Activated naive CD8-positive, alpha-beta T cell treated with anti-CD3 and anti-CD28 coated beads, Interleukin-2, amount 10 ng/mL, durations not matched to agents 7 days and 5 days (primary cell): ENCODE data around the gene FGF12. TPM values are rescaled to one million over a fixed set of nuclear protein-coding genes. Genes with fewer than 3 reads are reported as not detected.
"Not testable (repeated sequence)": the region's sequence is repeated elsewhere in the genome, so short reads cannot be mapped to it uniquely, and the experiment has no call there.

Source experiments
- ATAC-seq: fragments of 150-1000 bp; cut with Tn5 transposase; one replicate; pipeline ENCODE4 v1.10.0; 2021; ENCODE audit warnings: low read depth, moderate library complexity
- POLR2A ChIA-PET: fragments of 350-600 bp; sonication (Branson Sonifier 250); formaldehyde crosslinking; loops from one replicate; lab custom pipeline; 2021; ENCODE audit warnings: antibody characterized with exemption; lab: Charles Lee
- DNase-seq: peaks from one replicate; pipeline ENCODE4 v3.0.0; 2021
- H3K27ac Mint-ChIP-seq: one replicate; pipeline ENCODE4 v1.8.0; 2022; ENCODE audit warnings: mild to moderate bottlenecking, mixed read lengths
- H3K27me3 Mint-ChIP-seq: one replicate; pipeline ENCODE4 v1.8.0; 2022; ENCODE audit warnings: mild to moderate bottlenecking, moderate library complexity, mixed read lengths
- H3K36me3 Mint-ChIP-seq: one replicate; pipeline ENCODE4 v1.8.0; 2021; ENCODE audit warnings: mild to moderate bottlenecking, mixed read lengths
- H3K4me1 Mint-ChIP-seq: one replicate; pipeline ENCODE4 v1.8.0; 2021; ENCODE audit warnings: mixed read lengths
- H3K4me3 Mint-ChIP-seq: one replicate; pipeline ENCODE4 v1.8.0; 2022; ENCODE audit warnings: mild to moderate bottlenecking, moderate library complexity, mixed read lengths
- H3K9me3 Mint-ChIP-seq: one replicate; pipeline ENCODE4 v1.8.0; 2021; ENCODE audit warnings: mixed read lengths
- total RNA-seq, 2 experiments: library from RNA; stranded (reverse); gene quantifications; one replicate each; pipeline ENCODE4 v1.2.3, GENCODE V29; 2021

Gene FGF12
- total RNA-seq, result not detected

DNA sequence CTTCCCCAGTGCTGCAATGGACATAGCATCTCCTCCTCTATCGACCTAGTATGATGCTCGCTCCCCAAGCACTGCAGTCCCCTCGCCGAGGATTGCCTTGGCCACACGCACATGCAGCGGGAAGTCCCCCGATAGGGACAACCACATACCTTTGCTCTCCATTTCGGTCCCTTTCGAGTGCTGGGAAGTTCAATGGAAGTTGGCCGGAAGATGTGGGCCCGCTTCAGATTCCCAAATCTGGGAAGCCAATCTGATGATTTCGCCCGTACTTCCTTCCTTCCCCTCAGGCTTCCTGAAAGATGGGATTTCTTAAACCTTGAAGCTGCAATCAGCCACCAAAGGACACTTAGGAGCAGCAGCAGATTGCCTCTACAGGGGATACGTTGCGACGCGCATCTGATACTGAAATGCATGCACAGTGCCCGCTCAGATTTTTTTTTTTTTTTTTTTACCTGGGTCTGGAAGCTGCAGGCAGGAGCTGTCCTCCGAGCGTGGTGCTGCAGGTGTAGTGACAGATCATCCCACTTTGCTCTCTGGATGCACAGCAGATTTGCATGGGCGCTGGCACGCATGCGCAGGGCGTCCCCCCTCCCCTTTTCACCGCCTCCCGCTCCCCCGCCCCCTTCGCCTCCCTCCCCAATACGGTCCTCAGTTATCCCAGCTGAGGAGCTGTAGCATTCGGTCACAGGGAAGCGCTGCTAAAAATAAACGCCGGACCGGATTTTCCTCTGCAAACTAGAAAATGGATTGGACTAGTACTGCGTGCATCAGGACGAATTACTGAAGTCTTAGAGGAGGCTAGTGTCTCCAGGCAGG is at the start of gene FGF12:
Gene FGF12, minus strand, starts transcription at position 510 of the 816 bp plus-strand sequence.
- DNase-seq (no peak), ATAC-seq (no peak)
- Mint-ChIP-seq H3K4me1 (peaks cover 2% of the 10 kb centered on the region), H3K9me3 (no peaks in the 10 kb centered on the region), H3K27me3 (peaks cover 18% of the 10 kb centered on the region), H3K4me3 (no peak within 1 kb of the TSS), H3K27ac (no peak within 1 kb of the TSS), H3K36me3 (no peaks in the 10 kb centered on the region)
- POLR2A ChIA-PET, result no interaction called here

DNA sequence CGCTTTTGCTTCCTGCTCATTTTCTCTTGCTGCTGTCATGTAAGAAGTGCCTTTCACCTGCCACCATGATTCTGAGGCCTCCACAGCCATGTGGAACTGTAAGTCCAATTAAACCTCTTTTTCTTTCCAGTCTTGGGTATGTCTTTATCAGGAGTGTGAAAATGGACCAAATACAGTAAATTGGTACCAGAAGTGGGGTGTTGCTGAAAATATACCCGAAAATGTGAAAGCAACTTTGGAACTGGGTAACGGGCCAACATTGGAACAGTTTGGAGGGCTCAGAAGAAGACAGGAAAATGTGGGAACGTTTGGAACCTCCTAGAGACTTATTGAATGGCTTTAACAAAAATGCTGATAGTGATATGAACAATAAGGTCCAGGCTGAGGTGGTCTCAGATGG is 47.0 kb upstream of the FGF12 start:
- POLR2A ChIA-PET, H3K4me3 Mint-ChIP-seq, H3K27ac Mint-ChIP-seq, H3K9me3 Mint-ChIP-seq, H3K4me1 Mint-ChIP-seq, DNase-seq, H3K27me3 Mint-ChIP-seq, H3K36me3 Mint-ChIP-seq, ATAC-seq: not testable (repeated sequence)

DNA sequence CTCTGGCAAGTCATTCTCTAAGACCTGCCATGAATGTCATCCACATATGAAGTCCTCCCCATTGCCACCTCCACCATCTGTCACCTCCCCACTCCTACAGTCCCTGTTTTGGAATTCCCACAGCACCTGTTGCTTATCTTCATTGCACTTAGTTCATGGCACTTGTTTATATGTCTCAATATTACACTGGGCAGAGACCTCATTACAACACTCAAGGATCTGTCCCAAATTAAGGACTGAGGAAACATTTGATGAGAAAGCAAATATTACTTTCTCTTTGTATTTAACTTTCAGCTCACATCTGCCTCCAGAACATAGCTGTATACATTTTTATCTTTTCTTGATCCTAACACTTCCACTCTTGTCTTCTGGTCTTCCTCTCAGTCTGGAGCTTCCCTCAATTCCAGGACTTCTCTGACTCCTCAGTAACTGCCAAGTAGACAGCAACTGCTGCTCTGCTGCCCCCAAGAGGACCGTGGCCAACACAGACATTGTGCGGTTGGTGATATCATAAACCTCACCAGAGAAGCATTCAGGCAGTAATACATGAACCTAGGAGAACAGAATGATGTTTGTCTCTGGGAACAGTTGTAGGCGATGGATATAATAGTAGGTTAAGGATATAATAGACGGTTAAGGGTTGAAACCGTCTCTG is 45.0 kb upstream of the FGF12 start:
- ATAC-seq (no peak), DNase-seq (no peak)
- POLR2A ChIA-PET, result no interaction called here
- Mint-ChIP-seq H3K27me3 (peaks cover 2% of the 10 kb centered on the region), H3K4me1 (no peaks in the 10 kb centered on the region), H3K27ac (no peak overlapping the region), H3K9me3 (peaks cover 5% of the 10 kb centered on the region), H3K36me3 (no peaks in the 10 kb centered on the region), H3K4me3 (no peak overlapping the region)

GRCh38 chr3:192758654-192759053 is 31.3 kb upstream of the FGF12 start:
- DNase-seq (no peak), ATAC-seq (no peak)
- Mint-ChIP-seq H3K27me3 (peaks cover 2% of the 10 kb centered on the region), H3K9me3 (peaks cover 3% of the 10 kb centered on the region), H3K4me1 (no peaks in the 10 kb centered on the region), H3K4me3 (no peak overlapping the region), H3K36me3 (no peaks in the 10 kb centered on the region), H3K27ac (no peak overlapping the region)
- POLR2A ChIA-PET, result no interaction called here

- no peaks in the 10 kb centered on the region for H3K36me3 Mint-ChIP-seq
Measured at GRCh38 chr3:192751148-192751547, 23.8 kb upstream of the FGF12 start.

DNA sequence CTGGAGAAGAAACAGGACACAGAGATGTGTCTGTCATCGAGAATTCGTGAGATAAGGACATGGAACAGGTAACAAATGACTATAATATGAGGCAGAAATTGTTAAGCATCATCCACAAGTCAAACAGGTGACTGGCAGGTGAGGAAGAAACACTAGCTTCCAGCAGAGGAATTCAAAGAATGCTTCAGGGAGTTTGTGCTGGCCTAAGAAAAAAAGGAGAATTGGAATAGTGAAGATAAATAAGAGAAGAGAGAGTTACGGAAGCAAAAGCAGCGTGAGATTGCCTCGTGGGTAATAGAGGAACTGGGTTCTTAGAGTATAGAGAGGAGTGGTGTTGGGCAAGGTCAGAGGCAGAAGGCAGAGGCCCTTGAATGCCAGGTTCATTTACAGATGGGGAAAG is 22.9 kb upstream of the FGF12 start:
- POLR2A ChIA-PET, result no interaction called here
- no peak overlapping the region for H3K27ac Mint-ChIP-seq
- no peaks in the 10 kb centered on the region for H3K9me3 Mint-ChIP-seq
- no peak overlapping the region for H3K4me3 Mint-ChIP-seq
- no peaks in the 10 kb centered on the region for H3K4me1 Mint-ChIP-seq
- ATAC-seq (no peak), DNase-seq (no peak)
- H3K36me3 Mint-ChIP-seq, result no peaks in the 10 kb centered on the region
- peaks cover 2% of the 10 kb centered on the region for H3K27me3 Mint-ChIP-seq

More at GRCh38 chr3:192751148-192751547, 23.8 kb upstream of the FGF12 start:
- Mint-ChIP-seq H3K9me3 (no peaks in the 10 kb centered on the region), H3K27ac (no peak overlapping the region), H3K27me3 (peaks cover 2% of the 10 kb centered on the region), H3K4me1 (no peaks in the 10 kb centered on the region), H3K4me3 (no peak overlapping the region)
- ATAC-seq (no peak), DNase-seq (no peak)
- POLR2A ChIA-PET, result no interaction called here

DNA sequence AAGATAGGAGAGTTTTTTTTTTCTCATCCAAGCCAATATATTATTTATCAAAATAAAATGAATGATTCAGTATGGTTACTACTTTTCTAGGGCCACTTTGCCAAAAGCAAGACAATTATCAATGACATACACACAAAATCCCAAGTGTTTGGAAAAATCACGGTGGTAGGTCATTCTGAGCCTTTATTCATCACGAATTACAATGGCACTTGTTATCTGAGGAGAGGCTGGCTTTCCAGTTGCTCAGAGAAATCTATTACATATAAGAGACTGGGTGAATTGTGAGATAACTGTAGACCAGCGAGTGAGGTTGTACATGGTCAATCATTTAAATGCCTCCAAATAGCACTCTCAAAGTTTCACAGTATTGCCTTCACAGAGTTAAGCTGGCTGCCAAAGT is 20.4 kb upstream of the FGF12 start:
- POLR2A ChIA-PET, result no interaction called here
- H3K9me3 Mint-ChIP-seq, result peaks cover 1% of the 10 kb centered on the region
- no peaks in the 10 kb centered on the region for H3K36me3 Mint-ChIP-seq
- H3K27ac Mint-ChIP-seq, result no peak overlapping the region
- no peaks in the 10 kb centered on the region for H3K27me3 Mint-ChIP-seq
- H3K4me1 Mint-ChIP-seq, result no peaks in the 10 kb centered on the region
- H3K4me3 Mint-ChIP-seq, result no peak overlapping the region
- DNase-seq (no peak), ATAC-seq (no peak)

DNA sequence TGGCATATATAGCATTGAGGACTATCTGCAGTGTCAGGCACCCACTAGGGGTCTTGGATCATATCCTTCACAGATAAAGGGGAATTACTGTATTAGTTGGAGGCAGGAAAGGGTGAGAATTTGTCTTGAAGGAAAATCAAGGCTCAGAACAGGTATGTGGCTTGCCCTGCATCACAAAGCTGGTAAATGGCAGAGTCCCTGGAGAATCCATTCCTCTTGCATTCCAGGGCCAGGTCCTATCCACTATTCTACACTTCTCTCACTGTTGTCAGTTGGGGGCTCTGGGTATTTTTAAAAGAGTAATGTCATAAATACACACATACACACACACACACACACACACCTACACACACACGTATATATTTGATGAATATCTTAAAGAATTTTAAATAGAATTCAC is 19.8 kb upstream of the FGF12 start:
- Mint-ChIP-seq H3K9me3 (peaks cover 1% of the 10 kb centered on the region), H3K36me3 (no peaks in the 10 kb centered on the region), H3K4me3 (no peak overlapping the region), H3K4me1 (no peaks in the 10 kb centered on the region), H3K27me3 (no peaks in the 10 kb centered on the region), H3K27ac (no peak overlapping the region)
- ATAC-seq (no peak), DNase-seq (no peak)
- POLR2A ChIA-PET, result no interaction called here

GRCh38 chr3:192745150-192745549 is 17.8 kb upstream of the FGF12 start:
- no peak for DNase-seq
- Mint-ChIP-seq H3K9me3 (peaks cover 1% of the 10 kb centered on the region), H3K27ac (no peak overlapping the region), H3K36me3 (no peaks in the 10 kb centered on the region), H3K4me1 (no peaks in the 10 kb centered on the region), H3K27me3 (no peaks in the 10 kb centered on the region), H3K4me3 (no peak overlapping the region)
- ATAC-seq, result no peak
- POLR2A ChIA-PET, result no interaction called here

DNA sequence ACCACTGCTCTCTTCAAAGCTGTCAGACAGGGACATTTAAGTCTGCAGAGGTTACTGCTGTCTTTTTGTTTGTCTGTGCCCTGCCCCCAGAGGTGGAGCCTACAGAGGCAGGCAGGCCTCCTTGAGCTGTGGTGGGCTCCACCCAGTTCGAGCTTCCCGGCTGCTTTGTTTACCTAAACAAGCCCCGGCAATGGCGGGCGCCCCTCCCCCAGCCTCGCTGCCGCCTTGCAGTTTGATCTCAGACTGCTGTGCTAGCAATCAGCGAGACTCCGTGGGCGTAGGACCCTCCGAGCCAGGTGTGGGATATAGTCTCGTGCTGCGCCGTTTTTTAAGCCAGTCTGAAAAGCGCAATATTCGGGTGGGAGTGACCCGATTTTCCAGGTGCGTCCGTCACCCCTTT is 17.3 kb upstream of the FGF12 start:
- H3K27ac Mint-ChIP-seq, H3K36me3 Mint-ChIP-seq, POLR2A ChIA-PET, H3K4me3 Mint-ChIP-seq, ATAC-seq, DNase-seq, H3K9me3 Mint-ChIP-seq, H3K4me1 Mint-ChIP-seq, H3K27me3 Mint-ChIP-seq: not testable (repeated sequence)

- no peak for DNase-seq
- H3K9me3 Mint-ChIP-seq, result no peaks in the 10 kb centered on the region
- H3K36me3 Mint-ChIP-seq, result no peaks in the 10 kb centered on the region
- no peak overlapping the region for H3K27ac Mint-ChIP-seq
- no peaks in the 10 kb centered on the region for H3K27me3 Mint-ChIP-seq
- H3K4me3 Mint-ChIP-seq, result no peak overlapping the region
- H3K4me1 Mint-ChIP-seq, result no peaks in the 10 kb centered on the region
- POLR2A ChIA-PET, result no interaction called here
- no peak for ATAC-seq
Measured at GRCh38 chr3:192737506-192737905, 10.2 kb upstream of the FGF12 start.

DNA sequence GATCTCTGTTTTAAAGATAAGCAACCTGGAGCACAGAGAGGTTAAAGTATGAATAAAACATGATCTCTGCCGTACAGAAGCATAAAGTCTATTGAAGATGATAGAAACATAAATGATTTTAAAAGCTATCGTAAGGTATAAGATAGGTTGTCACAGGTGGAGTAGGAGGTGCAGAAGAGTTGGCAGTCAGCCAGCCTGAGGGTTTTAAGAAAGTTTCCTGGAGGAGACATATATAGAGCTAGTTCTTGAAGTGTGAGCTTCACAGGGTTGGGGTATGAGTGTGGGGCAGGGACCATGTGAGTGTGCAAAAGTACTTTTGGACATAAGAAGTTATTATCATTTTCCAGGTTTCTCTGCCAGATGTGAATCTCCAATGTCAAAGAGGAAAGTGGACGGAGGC is 3.9 kb upstream of the FGF12 start:
- H3K4me1 Mint-ChIP-seq, result peaks cover 2% of the 10 kb centered on the region
- no peaks in the 10 kb centered on the region for H3K9me3 Mint-ChIP-seq
- H3K27ac Mint-ChIP-seq, result no peak overlapping the region
- no peak for ATAC-seq
- POLR2A ChIA-PET, result no interaction called here
- no peaks in the 10 kb centered on the region for H3K36me3 Mint-ChIP-seq
- peaks cover 18% of the 10 kb centered on the region for H3K27me3 Mint-ChIP-seq
- no peak for DNase-seq
- no peak overlapping the region for H3K4me3 Mint-ChIP-seq

DNA sequence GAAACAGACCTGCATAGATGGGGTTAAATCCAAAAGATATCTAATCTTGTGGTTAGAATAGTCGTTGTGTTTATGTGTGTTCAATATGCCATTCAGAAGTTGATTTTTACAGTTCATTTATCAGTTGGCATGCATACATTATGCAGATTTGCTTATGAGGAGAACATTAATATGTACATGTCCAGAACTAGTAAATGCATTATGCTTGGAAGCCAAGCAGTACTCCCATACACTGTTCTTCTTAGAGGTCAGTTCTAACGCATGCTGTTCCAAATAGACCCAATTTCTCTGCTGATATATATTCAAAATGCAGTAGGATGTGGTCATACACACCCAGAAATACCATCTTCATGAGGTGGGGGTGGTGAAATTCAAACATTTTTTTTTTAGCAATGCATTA is 956 bp downstream of the FGF12 start:
- POLR2A ChIA-PET, result no interaction called here
- H3K36me3 Mint-ChIP-seq, result no peaks in the 10 kb centered on the region
- H3K9me3 Mint-ChIP-seq, result no peaks in the 10 kb centered on the region
- peaks cover 16% of the 10 kb centered on the region for H3K27me3 Mint-ChIP-seq
- DNase-seq, result no peak
- H3K27ac Mint-ChIP-seq, result no peak overlapping the region
- no peak overlapping the region for H3K4me3 Mint-ChIP-seq
- no peak for ATAC-seq
- peaks cover 2% of the 10 kb centered on the region for H3K4me1 Mint-ChIP-seq

DNA sequence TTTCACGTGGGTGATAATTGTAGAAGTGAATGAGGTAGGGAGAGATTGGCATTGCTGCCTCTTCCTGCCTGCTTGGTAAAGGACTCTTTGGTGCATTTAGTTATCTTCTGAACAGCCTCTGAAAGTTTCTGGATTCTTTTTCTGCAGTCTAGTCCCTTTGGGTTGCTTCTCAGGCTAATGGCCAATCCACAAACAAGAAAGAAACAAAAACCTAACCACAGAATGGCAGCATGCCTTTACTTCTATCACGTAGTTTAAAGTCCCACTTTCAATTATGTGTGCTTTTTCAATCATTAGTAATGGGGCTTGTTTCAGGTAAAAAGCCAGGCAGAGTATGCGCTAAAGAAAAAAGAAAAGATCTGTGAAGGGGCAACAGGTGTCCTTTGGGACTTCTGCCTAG is 7.4 kb downstream of the FGF12 start:
- ATAC-seq (no peak), DNase-seq (no peak)
- Mint-ChIP-seq H3K4me3 (no peak overlapping the region), H3K9me3 (no peaks in the 10 kb centered on the region), H3K27ac (no peak overlapping the region), H3K4me1 (no peaks in the 10 kb centered on the region), H3K27me3 (no peaks in the 10 kb centered on the region), H3K36me3 (no peaks in the 10 kb centered on the region)
- POLR2A ChIA-PET, result no interaction called here
